Glomerular endothelial cell (primary cell): ENCODE results near the gene PLBD1. TPM values are rescaled to one million over a fixed set of nuclear protein-coding genes. Genes with fewer than 3 reads are reported as not detected.

Source experiments
- DNase-seq: peaks from one replicate; pipeline ENCODE4 v3.0.0-alpha.2; 2011; ENCODE audit warnings: low read depth, low spot score; ENCODE audit errors: extremely low read depth
- total RNA-seq: library from RNA; depleted of rRNA; stranded (reverse); fragments of >200 nt; gene quantifications from 2 replicates; pipeline ENCODE4 v1.2.3, GENCODE V29; 2015

PLBD1 gene
- total RNA-seq, 1 donor from 2014 or later, result 0.23 TPM

DNA sequence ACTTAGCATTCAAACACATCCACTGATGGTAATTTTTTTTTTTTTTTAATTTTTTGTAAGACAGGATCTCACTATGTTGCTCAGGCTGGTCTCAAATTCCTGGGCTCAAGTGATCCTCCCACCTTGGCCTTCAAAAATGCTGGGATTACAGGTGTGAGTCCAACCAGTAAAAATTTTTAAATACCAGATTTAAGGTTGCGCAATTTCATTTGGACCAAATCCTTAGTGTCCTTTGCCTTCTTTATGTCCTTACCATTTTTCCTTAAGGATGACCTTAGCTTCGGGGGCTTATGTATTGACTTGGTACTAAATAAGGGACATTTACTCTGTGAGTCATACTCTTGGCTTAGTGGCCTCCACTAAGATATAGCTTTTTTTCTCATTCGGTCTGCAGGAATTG is 4.1 kb upstream of the PLBD1 start:
- no peak for DNase-seq

DNA sequence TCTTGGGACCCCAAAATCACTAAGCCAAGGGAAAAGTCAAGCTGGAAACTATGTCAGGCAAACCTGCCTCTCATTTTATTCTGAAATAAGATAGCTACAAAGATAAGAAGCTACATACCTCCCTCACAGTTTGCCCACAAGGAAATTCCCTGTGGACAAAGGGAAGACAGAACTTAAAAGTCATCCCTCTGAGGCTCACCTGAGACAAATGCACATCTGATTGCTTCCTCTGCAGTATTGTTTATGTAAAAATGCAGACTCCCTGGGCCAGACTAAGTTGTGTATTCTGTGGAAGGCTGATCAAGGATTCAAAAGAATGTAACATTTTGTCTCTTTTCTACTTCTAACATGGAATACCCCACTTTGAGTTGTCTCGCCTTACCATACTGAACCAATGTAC is 2.5 kb upstream of the PLBD1 start:
- DNase-seq, result no peak

DNA sequence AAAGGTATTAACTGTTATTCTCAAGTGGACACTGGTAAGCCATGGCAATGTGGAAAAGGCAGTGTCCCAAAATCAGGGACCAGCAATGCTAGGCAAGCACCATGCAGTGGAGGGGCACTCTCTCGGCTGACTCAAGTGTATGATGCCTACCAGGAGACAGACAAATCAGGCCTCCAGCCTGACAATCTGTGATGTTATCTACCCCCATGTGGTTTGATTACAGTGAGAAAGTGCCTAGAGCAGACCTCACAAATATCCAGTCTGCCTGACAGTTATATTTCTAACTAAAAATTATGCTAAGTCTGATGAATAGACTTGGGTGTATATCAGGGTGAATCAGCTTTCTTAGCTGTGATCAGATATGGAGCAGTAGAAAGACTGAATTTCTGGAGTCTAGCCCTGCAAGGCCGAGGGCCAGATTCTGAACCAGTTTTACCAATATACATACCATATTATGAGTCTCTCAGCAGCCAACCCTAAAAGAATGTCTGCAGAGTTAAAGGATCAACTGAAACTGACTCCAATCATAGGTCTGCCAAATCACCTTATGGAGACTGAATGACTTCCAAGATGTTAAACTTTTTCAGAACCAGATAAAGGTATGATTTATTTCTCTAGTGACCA is 3.2 kb downstream of the PLBD1 start:
- no peak for DNase-seq

DNA sequence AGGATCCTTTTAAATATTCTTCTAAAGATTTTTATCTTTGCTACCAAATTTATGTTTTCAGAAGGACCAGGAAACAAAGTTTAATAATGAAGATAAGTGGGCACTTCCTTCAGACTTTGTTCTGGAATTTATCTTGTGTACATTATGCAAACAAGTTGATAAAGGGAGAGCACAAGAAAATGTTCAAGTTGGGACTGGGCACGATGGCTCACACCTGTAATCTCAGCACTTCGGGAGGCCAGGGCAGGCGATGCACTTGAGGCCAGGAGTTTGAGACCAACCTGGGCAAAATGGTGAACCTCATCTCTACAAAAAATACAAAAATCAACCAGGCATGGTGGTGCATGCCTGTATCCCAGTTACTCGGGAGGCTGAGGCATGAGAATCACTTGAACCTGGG is 4.6 kb downstream of the PLBD1 start:
- no peak for DNase-seq

DNA sequence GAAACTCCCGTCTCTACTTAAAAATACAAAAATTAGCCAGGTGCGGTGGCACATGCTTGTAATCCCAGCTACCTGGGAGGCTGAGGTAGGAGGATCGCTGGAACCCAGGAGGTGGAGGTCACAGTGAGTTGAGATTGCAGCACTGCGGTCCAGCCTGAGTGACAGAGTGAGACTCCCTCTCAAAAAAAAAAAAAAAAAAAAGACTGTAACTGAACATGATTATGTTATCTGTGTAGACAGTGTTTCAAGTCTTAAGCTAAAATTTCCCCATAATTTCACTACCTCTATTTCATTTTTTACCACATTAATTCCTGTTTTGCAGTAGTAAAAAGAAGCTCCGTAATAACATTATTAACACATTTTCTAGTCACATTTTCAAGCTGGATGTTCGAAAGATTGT is 5.4 kb downstream of the PLBD1 start:
- DNase-seq, result no peak

DNA sequence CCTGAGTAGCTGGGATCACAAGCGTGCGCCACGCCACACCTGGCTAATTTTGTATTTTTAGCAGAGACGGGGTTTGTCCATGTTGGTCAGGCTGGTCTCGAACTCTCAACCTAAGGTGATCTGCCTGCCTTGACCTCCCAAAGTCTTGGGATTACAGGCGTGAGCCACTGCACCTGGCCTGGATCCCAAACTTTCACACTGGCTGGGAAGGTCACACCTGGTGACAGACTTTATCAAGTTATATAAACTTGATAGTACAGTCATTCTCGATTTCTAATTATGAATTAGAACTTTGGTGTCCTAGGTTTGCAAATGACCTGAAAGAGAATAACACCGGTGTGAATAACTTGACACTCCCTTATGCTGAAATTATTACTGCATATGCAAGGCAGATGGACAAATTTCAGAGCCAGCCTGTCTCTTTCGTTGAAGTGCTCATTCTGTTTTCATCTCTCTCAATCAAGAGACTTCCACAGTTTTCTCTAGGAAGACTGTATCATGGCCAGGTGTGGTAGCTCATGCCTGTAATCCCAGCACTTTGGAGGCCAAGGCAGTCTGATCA is 5.9 kb downstream of the PLBD1 start:
- DNase-seq, result no peak

DNA sequence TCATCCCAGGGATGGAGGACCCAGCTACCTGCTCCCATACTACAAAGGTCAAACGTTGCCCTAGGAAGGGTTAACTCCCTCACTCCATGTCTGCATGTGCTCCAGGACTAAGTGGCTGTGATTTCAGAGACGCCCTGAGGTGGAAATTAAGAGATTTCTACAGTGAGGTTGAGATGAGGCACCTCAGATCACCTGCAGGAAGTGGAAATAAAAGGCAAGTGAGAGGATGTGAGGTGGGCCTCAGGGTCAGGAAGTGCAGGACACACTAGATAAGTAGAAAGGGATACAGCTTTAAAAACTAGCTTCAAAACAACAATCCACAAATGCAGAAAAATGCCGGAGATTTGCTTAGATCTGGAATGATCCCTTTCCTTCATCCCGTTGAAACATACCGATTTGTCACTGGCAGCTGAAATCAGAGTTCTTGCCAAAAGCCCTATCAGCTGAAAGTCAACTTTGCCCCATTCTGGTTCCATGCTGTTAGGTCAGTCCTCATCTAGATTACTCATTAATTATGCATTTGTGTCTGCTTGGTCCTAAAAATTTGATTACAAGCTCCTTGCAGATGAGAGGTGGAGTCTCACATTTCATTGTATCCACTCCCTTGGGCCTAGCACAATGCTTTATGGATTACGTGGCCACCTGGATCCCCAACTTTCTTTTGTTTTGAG is 6.6 kb downstream of the PLBD1 start:
- no peak for DNase-seq

DNA sequence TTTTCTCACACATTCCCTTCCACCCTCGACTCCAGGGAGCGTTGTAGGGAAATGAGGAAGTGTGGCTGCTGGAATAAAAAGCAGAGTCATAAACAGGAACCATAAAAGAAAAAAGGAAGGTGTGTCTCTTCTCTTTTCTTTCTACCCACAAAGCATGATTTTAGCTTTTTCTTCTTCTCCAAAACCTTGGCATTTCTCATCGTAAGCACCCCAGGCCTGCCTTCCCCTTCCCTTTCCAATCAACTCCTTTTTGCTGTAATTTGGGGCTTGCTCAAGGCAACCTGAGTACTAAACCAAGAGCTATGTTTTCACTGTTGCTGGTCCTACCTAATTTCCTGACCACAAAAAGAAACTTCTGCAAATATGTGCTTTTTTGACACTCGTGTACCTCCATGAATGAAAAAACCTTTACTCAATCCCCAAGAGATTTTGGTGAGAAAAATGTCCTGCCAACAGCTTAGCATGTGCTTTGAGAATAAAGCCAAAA is 9.2 kb downstream of the PLBD1 start:
- DNase-seq, result no peak

DNA sequence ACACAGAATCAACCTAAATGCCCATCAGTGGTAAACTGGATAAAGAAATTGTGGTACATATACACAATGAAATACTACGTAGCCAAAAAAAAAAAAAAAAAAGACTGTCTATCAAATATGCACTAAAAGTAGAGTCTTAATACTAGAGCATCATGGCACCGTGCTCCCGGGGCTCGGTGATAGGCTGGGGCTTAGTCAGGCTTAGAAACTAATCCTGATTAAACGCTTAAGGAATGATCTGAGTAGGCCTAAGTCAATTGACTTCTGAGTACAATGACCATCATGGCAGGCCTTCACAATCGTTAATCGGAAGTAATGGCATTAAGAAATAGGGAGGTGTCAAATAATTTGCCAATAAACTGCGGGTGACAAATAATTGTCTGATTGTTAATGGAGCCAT is 9.7 kb downstream of the PLBD1 start:
- DNase-seq, result no peak

DNA sequence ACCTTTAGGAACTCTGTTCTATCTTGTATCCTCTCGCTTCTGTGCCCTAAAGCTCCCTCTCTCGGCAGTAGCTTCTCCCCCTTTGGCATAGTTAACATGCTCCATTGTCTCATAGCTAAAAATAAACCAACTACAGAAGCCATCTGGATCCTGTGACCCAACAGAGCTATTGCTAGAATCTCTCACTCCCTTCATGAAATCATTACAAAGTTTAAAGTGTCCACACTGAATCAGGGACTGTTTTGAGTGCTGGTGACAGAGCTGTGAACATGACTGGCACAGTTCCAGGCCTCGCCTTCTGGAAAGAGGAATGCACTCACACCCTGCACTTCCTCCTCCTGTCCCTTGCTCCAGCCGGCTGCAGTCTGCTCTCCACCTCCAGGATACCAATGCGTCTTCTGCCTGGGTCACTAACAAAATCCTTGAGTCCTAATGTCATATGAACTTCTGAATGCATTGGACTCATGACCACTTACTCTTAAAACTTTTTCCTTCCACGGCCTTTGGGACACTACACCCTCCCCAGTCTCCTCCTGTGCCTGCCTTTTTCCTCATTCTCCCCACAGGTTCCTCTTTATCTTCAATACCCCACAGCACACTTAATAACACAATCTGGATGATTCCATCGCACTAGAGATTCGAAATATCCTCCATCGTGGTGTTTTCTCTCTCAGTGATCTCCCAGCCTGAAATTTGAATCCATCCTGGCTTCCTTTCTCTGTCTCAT is 13.2 kb downstream of the PLBD1 start:
- no peak for DNase-seq

DNA sequence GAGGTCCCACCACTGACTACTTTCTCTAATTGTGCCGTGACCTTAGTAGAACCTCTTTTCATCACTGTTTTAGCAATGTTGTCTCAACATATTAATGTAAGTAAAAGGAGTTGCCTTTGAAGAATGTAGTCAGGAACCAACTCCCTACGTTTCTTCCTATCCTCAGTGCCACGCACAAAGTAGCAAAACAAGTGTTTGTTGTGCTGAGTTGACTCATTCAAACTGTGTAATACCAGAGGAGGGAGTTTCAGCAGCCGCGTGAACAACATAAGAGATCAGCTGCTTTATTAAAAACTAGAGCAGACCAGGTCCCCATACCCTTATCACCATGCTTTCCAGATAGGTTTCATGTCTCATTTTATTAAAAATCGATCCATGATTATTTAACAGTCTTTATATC is 19.1 kb downstream of the PLBD1 start:
- DNase-seq, result no peak

DNA sequence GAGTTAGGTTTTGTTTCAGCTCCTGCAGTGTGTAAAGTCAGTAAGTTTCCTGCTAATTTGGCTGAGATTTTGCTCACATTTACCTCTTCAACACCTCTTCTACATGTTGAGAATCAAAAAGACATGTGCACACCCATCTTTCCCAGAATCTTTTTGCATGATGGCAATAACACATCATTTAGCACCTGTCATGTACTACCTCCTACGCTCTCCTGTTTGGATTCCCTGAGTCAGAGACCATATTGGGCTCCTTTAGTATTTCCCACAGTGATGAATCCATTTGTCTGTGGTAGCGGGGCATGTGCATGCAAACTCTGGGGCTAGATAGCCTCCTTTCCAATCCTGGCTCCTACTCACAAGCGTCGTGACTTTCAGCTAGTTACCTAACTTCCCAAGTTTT is 20.1 kb downstream of the PLBD1 start:
- DNase-seq, result no peak

DNA sequence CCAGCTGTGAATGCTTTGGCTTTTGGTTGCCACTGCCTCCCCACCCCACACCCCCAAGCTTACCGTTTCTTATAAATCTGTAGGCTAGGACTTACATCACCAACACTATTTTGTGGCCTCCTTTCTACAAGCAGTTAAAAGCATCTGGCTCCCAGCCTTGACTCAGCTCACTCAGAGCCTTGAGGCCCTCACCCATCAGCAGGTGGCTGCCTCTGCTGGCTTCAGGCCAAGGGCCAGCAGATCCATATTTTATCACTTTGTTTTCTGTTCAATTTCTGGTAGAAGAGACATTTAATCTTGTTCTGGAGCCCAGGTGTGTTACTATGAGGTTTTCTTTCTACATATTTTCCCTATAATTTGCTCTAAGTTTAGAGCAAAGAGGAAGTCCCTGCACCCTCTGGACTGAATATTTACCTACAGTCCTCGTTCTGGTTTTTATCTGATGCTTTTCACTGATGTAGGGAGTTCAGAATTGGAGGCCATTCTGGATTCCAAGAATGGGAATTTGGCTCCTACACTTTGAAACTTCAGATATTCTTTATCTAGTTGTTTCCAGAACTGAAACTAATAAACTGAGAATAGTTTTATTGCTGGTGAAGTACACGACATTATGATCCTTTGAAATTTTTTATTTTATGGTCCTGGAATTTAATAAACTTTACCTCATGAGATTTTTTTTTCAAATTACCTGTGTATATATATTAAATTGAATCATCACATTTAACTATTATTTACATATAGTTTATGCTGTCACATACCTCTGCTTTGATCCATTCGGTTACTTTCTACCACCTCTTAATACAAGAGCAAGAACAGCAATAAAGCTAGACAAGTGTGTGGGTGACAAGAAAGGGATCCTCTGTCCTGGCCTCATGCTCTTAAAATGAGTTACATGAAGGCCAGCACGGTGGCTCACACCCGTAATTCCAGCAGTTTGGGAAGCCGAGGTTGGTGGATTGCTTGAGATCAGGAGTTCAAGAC is 22.2 kb downstream of the PLBD1 start:
- no peak for DNase-seq

DNA sequence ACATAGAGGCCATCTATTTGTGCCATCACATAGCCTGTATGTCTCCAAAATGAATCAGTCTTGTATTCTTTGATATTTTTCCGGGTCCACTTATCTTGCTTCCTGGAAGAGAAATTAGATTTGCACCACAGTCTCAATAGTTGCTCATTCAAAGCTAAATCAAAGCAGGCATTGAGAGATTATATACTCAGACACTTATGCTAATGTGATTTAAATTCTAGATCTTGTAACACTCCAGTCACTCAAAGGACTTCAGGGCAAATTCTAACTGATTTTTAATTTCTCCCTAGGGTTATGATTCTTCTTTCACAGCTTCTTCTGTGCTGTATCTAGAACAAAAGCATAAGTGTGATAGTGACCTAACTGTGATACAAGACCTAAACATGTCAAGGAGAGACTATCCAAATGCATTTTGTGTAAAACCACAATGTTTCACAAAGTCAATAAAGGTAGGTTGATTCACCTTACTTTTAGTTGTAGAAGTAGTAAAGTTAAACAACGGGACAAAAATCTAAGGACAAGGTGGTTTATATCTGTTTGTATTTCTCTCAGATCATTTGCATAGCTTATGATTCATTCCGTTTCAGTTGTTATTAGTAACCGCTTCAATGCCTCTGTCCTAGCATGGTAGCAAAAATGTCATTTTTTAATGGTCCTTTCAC is 26.8 kb downstream of the PLBD1 start:
- no peak for DNase-seq

DNA sequence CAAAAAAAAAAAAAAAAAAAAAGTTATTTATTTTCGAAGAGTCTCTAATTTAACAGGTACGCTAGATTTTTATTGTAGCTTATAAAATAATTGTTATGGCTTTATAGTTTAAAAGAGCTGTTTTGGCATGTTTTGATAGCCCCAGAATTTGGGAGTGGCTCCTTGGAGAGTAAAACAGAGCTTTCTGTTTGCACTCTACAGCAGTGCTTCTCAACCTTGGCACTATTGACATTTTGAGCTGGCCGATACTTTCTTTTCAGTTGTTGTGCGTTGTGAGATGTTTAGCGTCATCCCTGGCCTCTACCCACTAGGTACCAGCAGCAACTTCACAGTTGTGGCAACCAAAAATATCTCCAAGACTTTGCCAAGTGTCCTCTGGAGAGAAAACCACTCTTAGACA is 30.6 kb downstream of the PLBD1 start:
- no peak for DNase-seq

DNA sequence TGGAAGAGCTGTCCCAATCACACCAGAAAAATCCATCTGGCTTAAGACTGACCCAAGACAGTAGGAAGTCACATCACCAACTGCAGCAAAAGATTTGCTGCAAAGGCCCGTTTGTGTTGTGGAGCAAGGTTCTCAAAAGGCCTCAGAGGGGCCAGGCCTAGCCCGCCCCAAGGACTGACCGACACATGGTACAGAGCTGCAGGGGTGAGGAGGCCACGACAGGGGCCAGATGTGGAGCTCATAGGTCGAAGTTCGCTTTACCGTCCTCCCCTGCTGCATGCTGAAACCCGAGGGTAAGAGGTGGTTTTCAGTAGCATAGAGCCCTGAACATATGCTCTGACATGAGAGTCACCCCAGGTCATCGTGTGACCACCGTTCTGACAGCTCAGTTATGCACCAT is 35.5 kb downstream of the PLBD1 start:
- no peak for DNase-seq

DNA sequence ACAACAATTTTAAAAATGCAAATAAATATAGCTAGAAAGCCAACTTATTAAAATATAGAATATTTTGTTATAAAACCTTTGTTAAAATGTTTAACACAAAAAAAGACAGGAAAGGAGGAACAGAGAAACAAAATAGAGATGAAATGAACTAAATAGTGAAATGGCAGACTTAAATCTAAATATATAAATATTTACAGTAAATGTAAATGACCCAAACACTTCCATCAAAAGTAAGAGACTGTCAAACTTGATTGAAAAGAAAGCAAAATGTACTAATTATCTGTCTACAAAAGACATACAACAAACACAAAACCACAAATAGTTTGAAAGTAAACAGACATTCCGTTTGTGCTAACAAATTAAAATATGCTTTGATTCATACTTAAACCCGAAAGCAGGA is 41.7 kb downstream of the PLBD1 start:
- DNase-seq, result no peak

DNA sequence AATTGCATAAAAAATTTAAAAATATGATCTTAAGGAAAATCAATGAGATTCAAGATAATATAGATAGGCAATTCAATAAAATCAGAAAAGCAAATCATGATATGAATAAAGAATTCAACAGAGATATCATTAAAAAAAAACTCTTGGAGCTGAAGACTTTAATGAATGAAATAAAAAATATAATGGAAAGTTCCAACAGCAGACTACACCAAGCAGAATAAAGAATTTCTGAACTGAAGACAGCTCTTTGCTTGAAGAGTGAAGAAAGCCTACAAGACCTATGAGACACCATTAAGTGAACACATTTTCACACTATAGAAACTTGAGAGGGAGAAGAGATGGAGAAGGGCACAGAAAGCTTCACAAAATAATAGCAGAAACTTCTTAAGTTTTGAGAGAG is 45.9 kb downstream of the PLBD1 start:
- no peak for DNase-seq

DNA sequence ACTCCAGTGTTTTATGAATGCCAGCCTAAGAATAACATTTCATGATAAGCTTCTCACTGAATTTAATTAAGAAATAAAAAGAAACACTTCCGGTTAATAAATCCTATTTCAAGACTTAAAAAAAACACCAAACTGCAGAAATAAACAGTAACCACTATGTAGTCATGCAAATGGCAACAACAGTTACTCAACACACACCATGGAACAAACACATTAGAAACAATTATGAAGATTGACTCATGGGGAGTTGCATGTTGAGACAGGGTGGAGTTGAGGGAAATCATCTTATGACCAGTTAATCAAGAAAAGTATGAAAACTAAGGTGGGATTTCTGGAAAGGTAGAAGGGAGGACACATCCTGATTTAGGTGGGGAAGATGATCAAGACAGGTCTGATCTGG is 52.7 kb downstream of the PLBD1 start:
- DNase-seq, result no peak
